CD4-positive, alpha-beta T cell treated with Interleukin-1 beta for 1 hour (primary cell): ENCODE results near the gene SH3BP4.

Source experiments
- DNase-seq, 2 donors: peaks; one replicate each; pipeline ENCODE4 v3.0.0-alpha.2; 2020 to 2022

Gene SH3BP4

DNA sequence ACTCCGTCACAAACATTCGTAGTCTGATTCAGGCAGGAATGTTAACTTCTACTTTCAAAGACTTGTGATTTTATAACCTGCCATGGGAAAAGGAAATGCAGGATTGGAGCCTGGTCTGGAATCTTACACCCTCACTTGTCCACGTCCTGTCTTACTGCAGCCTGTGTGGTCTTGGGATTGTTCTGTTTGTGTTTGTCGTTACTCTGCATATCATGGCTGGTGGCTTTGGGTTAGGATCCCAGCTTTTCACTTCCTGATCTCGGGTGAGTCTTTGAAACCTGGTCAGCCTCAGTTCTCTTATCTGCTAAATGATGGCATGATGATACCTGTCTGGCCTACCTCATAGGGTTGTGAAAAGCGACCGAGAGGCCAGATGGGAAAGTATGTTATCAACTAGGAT lies 34.6 kb downstream of the SH3BP4 start:
- DNase-seq, result no peak

DNA sequence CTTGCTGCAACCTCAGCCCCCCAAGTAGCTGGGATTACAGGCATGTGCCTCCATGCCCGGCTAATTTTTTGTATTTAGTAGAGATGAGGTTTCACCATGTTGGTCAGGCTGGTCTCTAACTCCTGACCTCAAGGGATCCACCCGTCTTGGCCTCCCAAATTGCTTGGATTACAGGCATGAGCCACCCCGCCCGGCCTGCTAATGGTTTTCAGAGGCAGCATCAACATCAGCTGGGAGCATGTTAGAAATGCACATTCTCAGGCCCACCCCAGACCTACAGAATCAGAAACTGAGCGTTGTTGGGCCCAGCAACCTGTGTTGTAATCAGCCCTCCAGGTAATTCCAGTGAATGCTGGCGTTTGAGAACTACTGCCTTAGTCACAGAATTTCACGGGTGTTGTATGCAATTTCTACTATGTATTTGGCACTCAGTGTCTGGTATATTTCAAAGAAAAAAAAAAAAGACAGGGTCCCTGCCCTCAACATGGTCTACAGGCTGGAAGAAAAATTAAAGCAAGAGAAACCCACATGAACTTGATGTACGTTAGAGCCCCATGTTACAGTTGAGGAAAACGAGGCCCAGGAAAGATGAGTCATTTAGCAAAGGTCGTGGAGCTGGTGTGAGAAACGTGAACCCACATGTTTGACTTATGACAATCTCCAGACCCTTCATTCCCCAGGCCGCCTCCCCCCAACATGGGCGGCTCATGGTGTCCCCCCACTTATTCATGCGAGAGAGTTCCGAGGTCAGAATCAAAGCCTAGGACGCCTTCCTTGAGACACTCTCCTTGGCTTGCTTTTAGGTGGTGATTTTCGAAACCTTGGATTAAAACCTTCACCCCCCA lies 35.3 kb downstream of the SH3BP4 start:
- DNase-seq, result no peak

DNA sequence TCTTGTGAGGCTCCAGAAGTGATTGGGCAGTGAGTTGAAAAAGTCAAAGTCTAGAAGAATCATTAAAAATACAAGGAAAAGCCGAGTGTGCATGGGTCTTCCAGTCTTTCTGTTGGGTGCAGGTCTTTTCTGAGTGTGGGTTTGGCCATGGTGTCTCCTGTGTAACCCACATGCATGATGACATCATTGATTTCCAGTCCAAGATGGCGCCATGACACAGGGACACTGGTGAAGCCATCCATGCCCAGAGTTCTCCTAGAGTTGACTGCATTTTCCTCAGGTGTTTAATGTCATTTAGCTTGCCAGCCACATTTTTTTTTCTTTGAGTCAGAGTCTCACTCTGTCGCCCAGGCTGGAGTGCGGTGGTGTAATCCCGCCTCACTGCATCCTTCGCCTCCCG lies 35.9 kb downstream of the SH3BP4 start:
- no peak for DNase-seq

DNA sequence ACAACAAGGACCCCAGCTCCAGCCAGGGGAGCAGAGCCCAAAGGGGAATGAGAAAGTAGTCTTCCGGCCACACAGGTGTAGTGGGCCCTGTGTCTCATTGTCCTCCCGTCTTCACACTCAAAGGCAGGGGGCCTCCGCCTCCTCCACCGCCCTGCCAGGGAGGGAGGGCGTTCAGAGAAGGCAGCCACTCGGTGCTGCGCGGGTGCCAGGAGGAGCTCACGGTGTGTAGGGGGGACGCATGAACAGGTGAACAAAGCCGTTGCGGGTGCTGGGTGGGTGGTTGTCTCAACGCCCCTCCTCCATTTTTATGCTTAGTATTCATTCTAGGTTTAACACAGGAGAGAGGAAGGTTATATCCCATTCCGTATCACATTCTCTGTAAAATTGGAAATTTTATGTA lies 36.7 kb downstream of the SH3BP4 start:
- DNase-seq, result no peak

DNA sequence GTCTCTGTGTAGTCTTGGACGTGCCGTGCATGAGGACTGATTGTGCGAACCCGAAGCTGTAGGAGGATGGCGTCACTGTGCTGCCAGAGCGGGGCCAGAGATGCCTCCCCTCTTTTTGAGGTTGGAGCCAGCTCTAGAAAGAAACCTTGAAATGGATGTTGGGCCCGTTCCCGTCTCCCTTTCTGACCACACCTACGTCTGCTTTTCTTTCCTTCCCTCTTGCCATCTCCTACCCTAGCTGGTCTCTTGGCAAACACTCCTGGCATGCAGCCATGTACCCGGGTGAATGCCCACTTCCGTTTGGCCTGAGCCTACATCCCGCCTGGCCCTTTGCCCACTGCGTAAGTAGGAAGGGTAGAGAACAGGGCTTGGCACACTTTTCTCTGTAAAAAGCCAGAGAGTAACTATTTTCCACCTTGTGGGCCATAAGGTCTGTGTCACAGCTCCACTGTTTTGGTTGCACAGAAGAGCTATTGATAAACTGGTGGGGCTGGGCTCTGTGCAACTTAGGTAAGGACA lies 37.4 kb downstream of the SH3BP4 start:
- DNase-seq, result no peak

DNA sequence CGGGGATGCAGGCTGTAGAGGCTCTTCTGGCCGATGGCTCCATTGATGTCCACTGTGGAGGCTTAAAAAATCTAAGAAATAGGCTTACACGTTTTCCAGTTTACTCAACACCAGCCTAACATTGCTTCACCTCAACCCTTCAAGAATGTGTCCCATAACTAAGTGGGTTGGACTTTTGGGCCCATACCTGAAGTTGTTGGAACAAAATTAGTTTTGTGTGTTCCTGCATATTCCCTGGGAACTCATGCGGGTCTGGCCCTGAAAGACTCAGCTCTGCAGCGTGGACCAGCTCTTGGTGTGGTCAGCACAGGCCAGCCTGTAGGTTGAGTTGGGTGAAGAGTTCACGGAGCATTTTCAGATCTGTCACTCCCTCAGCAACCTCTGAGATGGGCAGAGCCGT lies 38.5 kb downstream of the SH3BP4 start:
- DNase-seq, result no peak

DNA sequence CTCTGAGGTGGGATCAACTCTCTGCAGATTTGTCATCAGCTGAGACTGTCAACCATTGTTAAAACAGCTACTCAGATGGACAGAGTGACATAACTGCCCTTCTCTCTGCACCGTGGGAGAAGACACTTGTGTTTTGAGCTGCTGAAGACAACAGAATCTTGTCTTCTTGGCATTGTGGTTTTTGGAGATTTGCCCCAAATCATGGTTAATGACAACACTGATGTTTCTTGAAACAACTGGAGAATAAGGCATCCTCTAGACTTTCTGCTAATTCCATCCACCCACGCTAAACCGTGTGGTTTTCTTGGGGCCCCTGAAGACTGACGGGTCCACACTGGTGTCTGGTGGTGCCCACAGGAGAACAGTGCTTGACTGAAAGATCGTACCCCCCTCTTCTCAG lies 39.5 kb downstream of the SH3BP4 start:
- DNase-seq, result no peak

DNA sequence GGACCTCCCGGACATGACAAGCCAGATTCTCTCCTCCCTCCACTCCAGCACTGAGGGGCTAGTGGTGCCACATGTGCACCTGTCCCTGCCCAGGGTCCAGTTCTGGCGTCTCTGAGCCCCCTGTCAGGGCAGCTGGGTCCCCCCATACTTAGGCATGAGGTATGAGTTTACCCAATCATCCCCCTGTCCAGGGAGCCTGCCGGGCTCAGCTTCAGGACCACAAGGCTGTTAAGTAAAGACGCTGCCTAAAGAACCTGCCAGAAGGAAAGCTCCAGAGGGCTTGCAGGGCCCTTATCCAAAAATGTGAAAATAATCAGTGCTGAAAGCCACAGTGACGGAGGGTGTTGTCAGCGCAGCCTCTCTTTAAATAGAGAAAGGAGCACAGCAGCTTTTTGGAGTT lies 40.0 kb downstream of the SH3BP4 start:
- no peak for DNase-seq

DNA sequence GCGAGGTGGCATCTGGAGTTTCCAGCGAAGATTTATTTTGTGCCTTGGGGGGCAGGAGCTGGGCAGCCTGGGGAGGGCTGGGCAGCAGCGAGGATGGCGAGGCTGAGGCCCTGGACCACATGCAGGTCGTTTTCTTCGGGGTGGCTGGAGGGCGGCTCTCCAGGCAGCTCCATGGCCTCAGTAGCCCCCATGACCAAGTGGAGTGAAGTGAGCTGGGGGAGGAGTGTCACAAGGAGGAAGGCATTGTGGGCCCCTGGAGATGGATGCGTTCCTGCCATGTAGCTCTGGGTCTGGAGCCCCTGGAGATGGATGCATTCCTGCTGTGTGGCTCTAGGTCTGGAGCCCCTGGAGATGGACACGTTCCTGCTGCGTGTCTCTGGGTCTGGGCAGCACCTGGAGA lies 40.4 kb downstream of the SH3BP4 start:
- DNase-seq, result no peak

DNA sequence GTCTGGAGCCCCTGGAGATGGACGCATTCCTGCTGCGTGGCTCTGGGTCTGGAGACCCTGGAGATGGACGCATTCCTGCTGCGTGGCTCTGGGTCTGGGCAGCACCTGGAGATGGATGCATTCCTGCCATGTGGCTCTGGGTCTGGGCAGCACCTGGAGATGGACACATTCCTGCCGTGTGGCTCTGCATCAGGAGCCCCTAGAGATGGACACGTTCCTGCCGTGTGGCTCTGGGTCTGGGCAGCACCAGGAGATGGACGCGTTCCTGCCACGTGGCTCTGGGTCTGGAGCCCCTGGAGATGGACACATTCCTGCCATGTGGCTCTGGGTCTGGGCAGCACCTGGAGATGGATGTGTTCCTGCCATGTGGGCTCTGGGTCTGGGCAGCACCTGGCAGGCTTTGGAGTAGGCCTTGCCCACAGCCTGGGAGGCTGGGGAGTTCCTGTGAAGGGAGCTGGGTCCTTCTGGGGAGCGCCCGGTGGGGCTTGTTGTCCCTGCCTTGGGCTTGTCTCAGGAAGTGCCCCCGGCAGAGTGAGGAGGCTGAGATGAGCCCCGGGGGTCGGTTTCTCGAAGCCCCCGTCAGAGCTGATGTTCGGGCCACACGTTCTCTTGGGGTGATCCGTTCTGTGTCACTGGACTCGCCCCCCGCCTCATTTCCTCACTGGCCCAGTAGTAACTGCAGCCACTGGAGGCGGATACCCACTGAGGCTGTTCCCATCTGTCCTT lies 41.0 kb downstream of the SH3BP4 start:
- no peak for DNase-seq

DNA sequence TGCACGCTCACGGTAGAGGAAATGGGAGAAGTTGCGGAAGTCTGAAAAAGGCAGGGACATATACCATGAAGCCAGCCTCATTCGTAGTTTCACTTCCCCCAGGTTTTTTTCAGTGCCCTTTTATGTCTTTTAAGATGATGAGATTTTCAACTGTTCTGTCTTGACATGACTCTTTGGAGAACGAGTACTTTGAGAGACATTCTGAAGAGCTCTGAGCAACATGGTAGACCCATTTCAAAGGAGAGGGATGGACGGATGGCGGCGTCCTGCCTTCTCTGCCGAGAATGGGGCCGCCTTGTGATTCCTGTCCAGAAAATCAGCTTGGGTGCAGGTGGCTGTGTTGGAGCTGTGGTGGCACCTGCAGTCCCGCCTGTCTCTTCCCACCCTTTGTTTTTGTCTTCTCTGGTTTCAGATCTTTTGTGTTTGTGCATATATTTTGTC lies 41.7 kb downstream of the SH3BP4 start:
- no peak for DNase-seq

DNA sequence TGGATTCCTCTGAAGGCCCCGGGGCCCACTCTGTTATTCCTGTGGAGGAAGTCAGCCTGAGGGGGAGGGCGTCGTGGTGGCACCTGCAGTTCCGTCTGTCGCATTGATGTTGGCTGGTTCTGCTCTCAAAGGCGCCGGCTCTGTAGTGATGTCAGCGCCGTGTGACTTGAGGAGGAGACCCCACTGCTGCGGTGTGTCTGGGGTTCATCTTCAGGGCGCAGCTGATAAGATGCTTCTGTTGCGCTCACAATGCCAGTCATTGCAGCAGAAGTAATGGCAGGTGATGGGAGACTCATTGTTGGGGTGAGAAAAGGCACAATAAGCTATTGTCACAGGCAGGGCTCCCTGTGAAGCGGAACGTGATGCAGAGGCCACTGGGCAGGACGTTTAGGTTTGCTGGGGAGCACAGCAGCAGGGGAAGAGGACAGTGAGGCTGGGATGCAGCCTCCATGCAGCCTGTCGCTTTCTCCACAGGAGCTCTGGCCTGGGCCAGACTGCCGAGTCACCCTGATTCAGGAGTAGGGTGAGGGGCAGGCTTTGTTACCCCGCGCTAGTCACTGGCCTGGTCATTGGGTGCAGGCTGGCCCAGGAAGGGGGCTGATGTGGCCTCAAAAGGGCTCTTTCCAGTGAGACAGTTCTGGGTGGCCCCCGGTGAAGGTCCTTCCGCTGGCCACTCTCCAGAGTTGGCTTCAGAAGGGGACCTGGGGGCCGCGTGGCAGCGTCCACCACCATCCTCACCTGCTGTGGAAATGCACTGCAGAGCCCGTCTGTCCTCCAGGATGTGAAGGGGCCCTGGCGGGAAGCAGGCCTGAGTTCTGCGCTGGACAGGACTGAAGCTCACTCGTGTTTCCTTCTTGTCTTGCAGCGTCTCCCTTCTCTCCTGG lies 42.9 kb downstream of the SH3BP4 start:
- no peak for DNase-seq

DNA sequence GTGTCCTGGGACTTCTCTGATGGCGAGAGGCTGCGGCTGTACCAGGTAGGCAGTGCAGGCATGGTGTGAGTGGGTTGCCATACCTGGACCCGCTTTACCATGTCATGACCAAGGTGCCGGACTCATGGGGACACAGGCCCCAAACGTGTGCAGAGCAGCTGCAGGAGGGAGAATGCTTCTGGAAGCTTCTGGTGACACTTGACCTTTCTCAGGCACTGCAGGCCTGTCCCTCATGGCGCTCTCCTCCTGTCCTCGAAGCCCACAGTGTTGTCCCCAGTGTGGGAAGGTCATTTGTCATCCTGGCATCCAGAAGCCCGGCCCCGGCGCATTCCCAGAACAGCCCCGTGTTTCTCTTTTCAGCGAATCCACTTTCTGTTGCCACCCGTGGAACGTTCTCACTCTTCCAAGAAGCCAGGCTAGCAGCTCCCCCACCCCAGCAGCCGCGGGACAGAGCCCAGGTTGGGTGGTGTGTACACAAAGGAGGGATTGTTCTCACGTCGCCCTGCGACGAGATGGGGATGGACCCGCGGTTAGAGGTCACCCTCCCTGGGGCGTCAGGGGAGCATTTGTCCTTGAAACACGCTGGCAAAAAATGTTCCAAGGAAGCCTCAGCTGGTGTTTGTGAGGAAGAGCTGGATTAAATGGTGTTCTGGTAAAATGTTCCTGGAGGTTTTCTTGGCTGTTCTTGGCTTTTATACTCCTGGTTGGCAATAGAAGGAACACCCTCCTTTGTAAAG lies 43.7 kb downstream of the SH3BP4 start:
- no peak for DNase-seq

DNA sequence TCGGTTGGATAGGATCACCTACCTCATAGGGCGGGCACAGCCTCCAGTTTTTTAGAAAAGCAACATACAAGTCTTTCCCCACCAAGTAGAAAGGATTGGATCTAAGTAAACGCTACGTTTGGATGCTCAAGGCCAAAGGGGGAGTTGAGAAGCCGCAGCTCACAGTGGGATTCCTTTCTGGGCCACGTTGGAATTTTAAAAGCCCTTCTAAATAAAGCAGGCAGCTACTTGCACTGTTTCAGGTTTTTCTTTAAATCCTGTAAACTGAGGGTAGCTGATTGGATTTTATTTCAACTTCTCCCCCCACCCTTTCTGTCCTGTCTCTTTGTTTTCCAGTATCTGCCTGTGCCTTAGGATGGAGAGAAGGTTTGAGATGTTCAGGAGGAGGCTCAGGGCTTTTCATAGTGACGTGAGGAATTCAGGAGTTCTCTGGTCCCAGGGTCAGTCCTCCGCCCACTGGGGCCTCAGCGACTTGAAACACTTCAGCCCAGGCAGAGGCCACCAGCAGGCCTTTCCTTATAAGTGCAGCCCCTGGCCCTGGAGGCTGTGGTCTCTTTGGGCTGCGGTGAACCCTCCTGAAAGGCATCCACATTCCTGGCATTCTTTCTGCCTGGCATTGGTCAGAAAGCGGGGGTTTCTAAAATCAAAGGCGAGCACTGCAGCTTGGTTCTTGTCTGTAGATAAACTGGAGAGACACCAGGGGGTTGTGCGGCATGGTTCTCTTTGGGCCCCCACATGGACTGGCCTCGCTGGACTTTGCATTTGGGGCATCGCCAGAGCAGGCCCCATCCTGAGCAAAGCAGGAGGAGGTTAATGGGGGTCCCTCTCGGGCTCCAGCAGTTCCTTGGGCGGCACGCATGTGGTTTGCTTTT lies 44.5 kb downstream of the SH3BP4 start:
- DNase-seq, result no peak

DNA sequence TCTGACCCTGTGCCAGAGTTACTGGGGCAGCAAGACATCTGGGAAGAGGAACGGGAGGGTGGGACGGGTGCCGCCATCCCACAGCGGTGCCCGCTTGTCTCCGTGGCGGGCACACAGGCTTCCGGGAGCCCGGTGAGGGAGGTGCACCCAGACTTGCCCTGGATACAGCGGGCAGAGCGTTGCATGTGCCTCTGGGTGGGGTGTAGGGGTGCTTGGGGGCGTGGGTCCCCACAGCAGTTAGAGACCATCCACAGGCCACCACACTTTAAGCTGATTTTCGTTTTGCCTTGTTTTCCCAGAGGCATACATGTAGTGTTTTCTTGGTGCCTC lies 45.1 kb downstream of the SH3BP4 start:
- DNase-seq, result no peak

DNA sequence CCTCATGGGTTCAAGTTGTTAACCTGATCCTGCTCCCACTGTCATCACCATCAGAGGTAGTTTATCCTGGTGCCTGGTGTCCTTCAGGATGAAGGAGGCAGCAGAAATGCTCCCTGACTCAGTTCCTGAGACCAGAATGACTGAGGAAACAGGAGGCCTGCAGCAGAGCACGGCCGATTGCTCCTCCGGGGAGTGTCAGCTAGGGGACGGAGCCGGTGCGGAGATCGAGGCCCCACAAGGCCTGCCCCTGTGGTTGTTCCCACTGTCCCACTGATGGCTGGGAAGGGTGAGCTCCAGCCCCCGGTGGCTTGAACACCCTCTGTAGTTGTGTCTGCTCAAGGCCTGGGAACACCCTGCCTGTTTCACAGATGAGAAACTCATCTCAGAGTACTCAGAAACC lies 45.6 kb downstream of the SH3BP4 start:
- DNase-seq, result no peak

DNA sequence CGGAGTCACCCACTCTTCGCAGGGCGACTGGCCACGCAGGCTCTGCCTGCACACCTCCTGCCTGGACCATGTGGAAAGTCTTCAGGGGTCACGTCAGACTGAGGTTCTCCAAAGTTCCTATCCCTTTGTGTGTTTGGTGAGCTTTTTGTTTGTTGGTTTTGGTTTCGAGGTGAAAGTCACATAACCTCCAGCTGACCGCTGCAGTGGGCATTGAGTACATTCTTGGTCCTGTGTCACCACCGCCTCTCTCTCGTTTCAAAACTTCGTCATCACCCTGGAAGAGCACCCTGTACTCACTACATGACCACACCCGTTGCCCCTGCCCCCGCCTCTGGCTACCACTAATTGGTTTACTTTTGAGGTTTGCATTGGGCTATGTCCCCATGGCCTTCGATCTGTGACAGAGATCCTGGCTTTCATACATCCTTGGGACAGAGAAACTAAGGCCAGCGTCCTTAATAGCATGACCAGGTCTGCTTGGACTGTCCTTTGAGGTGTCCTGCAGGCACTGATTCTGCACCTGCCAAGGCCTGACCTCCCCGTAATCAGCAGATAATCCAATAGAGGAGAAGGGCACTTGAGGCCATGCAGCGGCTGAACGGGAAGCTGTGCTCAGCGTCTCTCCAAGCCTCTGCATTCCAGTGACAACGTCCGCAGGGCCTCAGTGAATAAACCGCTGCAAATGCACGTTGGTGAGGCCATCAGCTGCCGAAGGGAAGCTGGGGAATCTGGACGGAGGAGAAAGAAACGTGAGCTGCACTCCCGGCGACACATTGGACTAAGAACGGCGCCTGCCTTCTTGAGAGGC lies 46.8 kb downstream of the SH3BP4 start:
- no peak for DNase-seq

DNA sequence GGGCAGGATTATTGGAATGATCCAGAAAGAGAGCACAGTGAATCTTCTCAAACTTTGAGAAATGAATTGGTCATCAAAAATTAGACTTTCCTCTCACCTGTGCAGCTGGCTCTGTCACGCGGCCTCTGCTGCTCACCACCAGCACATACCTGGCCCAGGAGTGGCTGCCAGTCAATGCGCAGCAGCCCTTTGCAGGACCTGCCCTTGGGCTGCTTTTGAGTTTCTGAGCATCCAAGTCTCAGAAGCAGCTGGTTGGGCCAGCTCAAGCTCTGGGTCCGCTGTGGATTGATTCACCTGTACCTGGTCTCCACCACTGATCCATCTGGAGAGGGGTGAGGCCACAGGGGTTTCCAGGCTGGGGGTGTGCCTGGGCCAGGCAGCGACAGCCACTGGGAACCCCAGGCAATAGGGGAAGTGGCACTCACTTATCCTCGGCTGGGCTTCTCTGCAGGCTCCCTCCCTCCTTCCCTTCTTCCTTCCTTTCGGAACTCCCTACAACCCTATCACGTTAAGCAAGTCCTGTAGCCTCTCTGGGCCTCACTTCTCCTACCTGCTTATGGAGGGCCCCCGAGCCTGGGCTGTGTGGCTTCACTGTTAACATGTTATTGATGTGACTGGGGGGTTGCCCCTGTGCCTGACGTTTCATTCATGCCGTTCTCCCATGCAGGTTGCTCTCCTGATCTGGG lies 48.1 kb downstream of the SH3BP4 start:
- DNase-seq, result no peak

DNA sequence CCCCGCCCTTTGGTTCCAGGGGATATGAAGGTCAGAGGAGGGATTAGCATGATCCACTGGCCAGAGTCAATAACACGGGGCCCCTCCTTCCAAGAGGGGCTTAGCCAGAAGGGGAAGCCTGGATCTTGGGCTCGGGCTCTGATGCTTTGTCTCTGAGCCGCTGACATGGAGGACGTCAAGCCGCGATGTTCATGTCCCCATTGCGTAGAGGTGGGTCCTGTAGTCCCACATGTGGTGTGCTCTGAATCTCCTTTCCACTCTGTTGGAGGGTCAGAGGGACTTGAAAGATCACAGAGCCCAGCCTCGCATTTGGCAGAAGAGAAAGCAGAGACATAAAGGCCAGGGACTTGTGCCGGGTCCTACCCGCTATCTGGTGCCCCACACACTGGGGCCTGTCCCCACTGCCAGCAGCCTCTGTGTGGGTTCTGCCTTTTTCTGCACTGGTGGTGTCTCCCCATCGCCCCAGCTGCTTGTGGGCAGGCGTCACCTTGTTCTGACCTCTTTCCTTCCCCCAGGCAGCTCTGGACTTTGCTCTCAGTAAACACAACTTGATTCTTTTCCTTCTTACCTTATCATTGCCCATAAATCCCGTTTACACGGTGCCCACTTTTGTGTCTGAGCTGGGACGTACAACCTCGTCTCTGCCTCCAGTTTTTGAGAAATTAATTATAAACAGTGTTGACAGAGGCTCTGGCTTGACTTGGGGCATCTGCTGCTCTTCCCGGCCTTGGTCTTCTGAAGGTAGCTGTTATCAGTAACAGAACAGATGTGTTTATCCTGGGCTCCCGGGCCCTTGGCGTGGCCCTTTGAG lies 48.8 kb downstream of the SH3BP4 start:
- DNase-seq, result no peak
